ENCODE measurements around the gene ZNF45.
"Not testable (repeated sequence)": the region's sequence is repeated elsewhere in the genome, so short reads cannot be mapped to it uniquely, and the experiment has no call there.

The ZNF45 gene

GRCh38 chr19:43883864-43884263 is 51.2 kb downstream of the ZNF45 start, which contains the start of gene ZNF404:
Gene ZNF404, minus strand, starts transcription at chr19:43883964.
- DNase-seq (ENCODE audit: insufficient read length, low spot score), result no peak
- no peak for FAIRE-seq
- no peak for TF ChIP-seq CTCF (IDR thresholded peaks at IDR 0.05; ENCODE audit: insufficient read depth, missing control alignments)

GRCh38 chr19:43880483-43880882 is 54.6 kb downstream of the ZNF45 start:
- FAIRE-seq (no peak), DNase-seq (ENCODE audit: insufficient read length, low spot score) (no peak)
- no peak for TF ChIP-seq CTCF (IDR thresholded peaks at IDR 0.05; ENCODE audit: insufficient read depth, missing control alignments)

- FAIRE-seq, result no peak
- TF ChIP-seq CTCF (IDR thresholded peaks at IDR 0.05; ENCODE audit: insufficient read depth, missing control alignments), result no peak
- DNase-seq (ENCODE audit: insufficient read length, low spot score), result no peak
Measured at GRCh38 chr19:43872547-43873336, 62.3 kb downstream of the ZNF45 start.

GRCh38 chr19:43866923-43867322 is 68.2 kb downstream of the ZNF45 start:
- DNase-seq (ENCODE audit: insufficient read length, low spot score); FAIRE-seq: not testable (repeated sequence)
